T-cell (primary cell): Measurements from ENCODE around the gene ARHGAP15. TPM values are rescaled to one million over a fixed set of nuclear protein-coding genes. Genes with fewer than 3 reads are reported as not detected.

Source experiments
- ATAC-seq, 4 experiments: fragments of 200-7000 bp in 3 of 4; fragments of 150-1000 bp in 1 of 4; cut with Tn5 transposase; replicated peaks in 1 of 4; 1 replicate in 3 of 4; 2 replicates in 1 of 4; pipeline ENCODE4 v1.10.0; 2021; ENCODE audit warnings: moderate library complexity in 3 of 4, mild to moderate bottlenecking in 2 of 4, moderate number of reproducible peaks in 1 of 4
- CTCF ChIA-PET, 2 donors: fragments of 300-600 bp; sonication (Branson Sonifier 250); formaldehyde crosslinking; loops; one replicate each; lab custom pipeline; 2022; ENCODE audit warnings: antibody characterized with exemption in 2 of 2; lab: Charles Lee
- POLR2A ChIA-PET, 2 donors: fragments of 300-600 bp; sonication (Branson Sonifier 250); formaldehyde crosslinking; loops; one replicate each; lab custom pipeline; 2022; ENCODE audit warnings: antibody characterized with exemption in 2 of 2; lab: Charles Lee
- DNase-seq, 35 experiments: peaks; one replicate each; pipeline versions ENCODE4 v3.0.0 to v3.0.0-alpha.2; 2013 to 2023
- H3K27ac ChIP-seq: one replicate; pipeline ENCODE4 v1.5.1; 2013; ENCODE audit warnings: low read length
- H3K27me3 ChIP-seq, 2 experiments: replicated peaks in 1 of 2; 1 replicate in 1 of 2; 2 replicates in 1 of 2; pipeline versions ENCODE4 v1.6.1 to v1.7.0; 2013; ENCODE audit warnings: low read length in 1 of 2, mixed read lengths in 1 of 2; ENCODE audit not compliant: control insufficient read depth in 2 of 2, insufficient read depth in 2 of 2; ENCODE audit errors: extremely low read depth in 1 of 2
- H3K36me3 ChIP-seq, 2 donors: 1 replicate in 1 of 2; 2 replicates in 1 of 2; pipeline versions ENCODE4 v1.6.1 to v1.7.0; 2013; ENCODE audit warnings: low read length in 1 of 2; ENCODE audit not compliant: control insufficient read depth in 2 of 2, insufficient read depth in 1 of 2; ENCODE audit errors: extremely low read depth in 1 of 2
- H3K4me1 ChIP-seq, 2 experiments: 1 replicate in 1 of 2; 2 replicates in 1 of 2; pipeline versions ENCODE4 v1.6.1 to v1.7.0; 2013; ENCODE audit warnings: low read length in 2 of 2, mixed read lengths in 1 of 2; ENCODE audit not compliant: insufficient read depth in 2 of 2, control insufficient read depth in 1 of 2; ENCODE audit errors: extremely low read depth in 1 of 2
- H3K4me3 ChIP-seq, 2 donors: 1 replicate in 1 of 2; 2 replicates in 1 of 2; pipeline versions ENCODE4 v1.5.1 to v1.7.0; 2013; ENCODE audit warnings: mild to moderate bottlenecking in 2 of 2, low read length in 1 of 2, moderate library complexity in 1 of 2; ENCODE audit not compliant: control insufficient read depth in 1 of 2; ENCODE audit errors: extremely low read depth in 1 of 2
- H3K9me3 ChIP-seq: 2 replicates; pipeline ENCODE4 v1.7.0; 2013
- H3K27ac Mint-ChIP-seq, 2 donors: one replicate each; pipeline ENCODE4 v1.8.0; 2020 to 2021; ENCODE audit warnings: mild to moderate bottlenecking in 2 of 2, mixed read lengths in 2 of 2
- H3K27me3 Mint-ChIP-seq, 2 donors: one replicate each; pipeline ENCODE4 v1.8.0; 2021 to 2022; ENCODE audit warnings: mixed read lengths in 2 of 2
- H3K36me3 Mint-ChIP-seq: one replicate; pipeline ENCODE4 v1.8.0; 2021; ENCODE audit warnings: mixed read lengths
- H3K4me1 Mint-ChIP-seq, 3 donors: one replicate each; pipeline ENCODE4 v1.8.0; 2020 to 2022; ENCODE audit warnings: mixed read lengths in 3 of 3, mild to moderate bottlenecking in 1 of 3
- H3K4me3 Mint-ChIP-seq, 3 donors: one replicate each; pipeline ENCODE4 v1.8.0; 2020 to 2022; ENCODE audit warnings: mild to moderate bottlenecking in 3 of 3, mixed read lengths in 3 of 3, moderate library complexity in 3 of 3
- H3K9me3 Mint-ChIP-seq, 3 donors: one replicate each; pipeline ENCODE4 v1.8.0; 2020 to 2022; ENCODE audit warnings: mixed read lengths in 3 of 3
- WGBS: methylation state at CpG from one replicate; pipeline ENCODE4 v1.1.5; 2013; ENCODE audit warnings: missing lambda C conversion rate; ENCODE audit not compliant: insufficient coverage; 5-methylcytosine and 5-hydroxymethylcytosine counted together
- total RNA-seq, 35 experiments: library from RNA in 6 of 35; stranded (reverse) in 6 of 35; fragments of 120-200 nt in 1 of 35; gene quantifications; one replicate each; pipeline versions ENCODE4 v1.2.1 to v1.2.4 and lab custom pipeline; 2013 to 2026

ARHGAP15 gene
- total RNA-seq, 5 donors from 2014 or later (not counting 1 experiment from before 2014, with no cell fraction given), result 154 to 271 (median 188) TPM

- CTCF ChIA-PET, result interaction anchor here (0.9 to 8.8 kb wide), 11 partner anchors 10 to 121 kb away, joined by 3 to 99 read pairs (median 7); no protein-coding TSS in a partner anchor
- Mint-ChIP-seq H3K36me3 (peaks cover 37% of the 10 kb centered on the region), H3K27ac (peak overlapping the region in 1 of 2 donors; percentile 53), H3K9me3 (no peaks in the 10 kb centered on the region), H3K4me3 (no peak overlapping the region), H3K27me3 (no peaks in the 10 kb centered on the region), H3K4me1 (peaks cover 86 to 89% (median 88%) of the 10 kb centered on the region in 3 donors)
- H3K4me3 ChIP-seq, result no peak overlapping the region
- 100% methylated on average over 1 of the region's 4 CpGs for WGBS
- no peaks in the 10 kb centered on the region for H3K9me3 ChIP-seq
- no peak for ATAC-seq
- peaks cover 0 to 20% of the 10 kb centered on the region in 2 donors for H3K36me3 ChIP-seq
- H3K27ac ChIP-seq, result no peak overlapping the region
- H3K4me1 ChIP-seq, result peaks cover 13 to 28% of the 10 kb centered on the region in 2 experiments
- no peak for DNase-seq
- no peaks in the 10 kb centered on the region for H3K27me3 ChIP-seq
- POLR2A ChIA-PET, result interaction anchor here (0.6 to 1.2 kb wide), 3 partner anchors 11 to 76 kb away, joined by 3 read pairs; no protein-coding TSS in a partner anchor
Observed at GRCh38 chr2:143163499-143163898, 34.3 kb downstream of the ARHGAP15 start.

GRCh38 chr2:143165291-143165690 is 36.1 kb downstream of the ARHGAP15 start:
- peak overlapping the region in 1 of 3 donors; percentile 11 for H3K4me3 Mint-ChIP-seq
- no peaks in the 10 kb centered on the region for H3K9me3 Mint-ChIP-seq
- H3K27ac Mint-ChIP-seq, result peak overlapping the region; percentile 18 to 48
- Histone ChIP-seq H3K4me3 (no peak overlapping the region), H3K9me3 (no peaks in the 10 kb centered on the region), H3K27me3 (no peaks in the 10 kb centered on the region), H3K4me1 (peaks cover 9 to 23% of the 10 kb centered on the region in 2 experiments), H3K36me3 (peaks cover 0 to 30% of the 10 kb centered on the region in 2 donors), H3K27ac (no peak overlapping the region)
- CTCF ChIA-PET, result interaction anchor here (0.5 to 1.5 kb wide), 3 partner anchors 94 to 97 kb away, joined by 3 to 10 read pairs (median 6); no protein-coding TSS in a partner anchor
- DNase-seq, result no peak
- no CpG with 5 or more reads among the region's 1 CpG for WGBS
- H3K36me3 Mint-ChIP-seq, result peaks cover 46% of the 10 kb centered on the region
- H3K27me3 Mint-ChIP-seq, result no peaks in the 10 kb centered on the region
- peaks cover 83 to 88% (median 85%) of the 10 kb centered on the region in 3 donors for H3K4me1 Mint-ChIP-seq
- ATAC-seq, result no peak
- POLR2A ChIA-PET, result interaction anchor here (0.6 to 0.9 kb wide), 2 partner anchors 8 to 37 kb away, joined by 3 read pairs; no protein-coding TSS in a partner anchor

GRCh38 chr2:143169105-143169504 is 39.9 kb downstream of the ARHGAP15 start:
- no peak overlapping the region for H3K27ac ChIP-seq
- Mint-ChIP-seq H3K27me3 (no peaks in the 10 kb centered on the region), H3K36me3 (peaks cover 56% of the 10 kb centered on the region), H3K27ac (peak overlapping the region; percentile 16 to 48), H3K9me3 (no peaks in the 10 kb centered on the region), H3K4me1 (peaks cover 79 to 87% (median 83%) of the 10 kb centered on the region in 3 donors), H3K4me3 (no peak overlapping the region)
- H3K27me3 ChIP-seq, result no peaks in the 10 kb centered on the region
- peaks cover 8 to 19% of the 10 kb centered on the region in 2 experiments for H3K4me1 ChIP-seq
- ATAC-seq (no peak), DNase-seq (no peak)
- no peaks in the 10 kb centered on the region for H3K9me3 ChIP-seq
- no CpG with 5 or more reads among the region's 1 CpG for WGBS
- H3K4me3 ChIP-seq, result no peak overlapping the region
- ChIA-PET POLR2A (interaction anchor here in 1 of 2 donors (0.5 kb wide), 1 partner anchor 8 kb away, joined by 3 read pairs; no protein-coding TSS in a partner anchor), CTCF (interaction anchor here (0.6 to 1.4 kb wide), 4 partner anchors 28 to 62 kb away, joined by 3 to 4 read pairs (median 3); no protein-coding TSS in a partner anchor)
- H3K36me3 ChIP-seq, result peaks cover 0 to 39% of the 10 kb centered on the region in 2 donors

- CTCF ChIA-PET, result interaction anchor here (1.2 to 1.8 kb wide), 5 partner anchors 10 to 60 kb away, joined by 3 to 9 read pairs (median 4); no protein-coding TSS in a partner anchor
- Mint-ChIP-seq H3K27me3 (no peaks in the 10 kb centered on the region), H3K36me3 (peaks cover 52% of the 10 kb centered on the region), H3K4me1 (peaks cover 77 to 85% (median 79%) of the 10 kb centered on the region in 3 donors), H3K4me3 (no peak overlapping the region), H3K27ac (peak overlapping the region; percentile 60 to 81), H3K9me3 (no peaks in the 10 kb centered on the region)
- POLR2A ChIA-PET, result interaction anchor here in 1 of 2 donors (0.7 kb wide), 1 partner anchor 52 kb away, joined by 3 read pairs; no protein-coding TSS in a partner anchor
- no peak for ATAC-seq
- H3K4me1 ChIP-seq, result peaks cover 13 to 24% of the 10 kb centered on the region in 2 experiments
- no peaks in the 10 kb centered on the region for H3K27me3 ChIP-seq
- H3K9me3 ChIP-seq, result no peaks in the 10 kb centered on the region
- DNase-seq, result no peak
- no peak overlapping the region for H3K27ac ChIP-seq
- 100% methylated on average over 2 of the region's 2 CpGs for WGBS
- no peak overlapping the region for H3K4me3 ChIP-seq
- peaks cover 0 to 37% of the 10 kb centered on the region in 2 donors for H3K36me3 ChIP-seq
Observed at GRCh38 chr2:143171817-143172216, 42.6 kb downstream of the ARHGAP15 start.

- Mint-ChIP-seq H3K9me3 (peaks cover 0 to 7% (median 3%) of the 10 kb centered on the region in 3 donors), H3K4me3 (no peak overlapping the region), H3K4me1 (peaks cover 60 to 78% (median 73%) of the 10 kb centered on the region in 3 donors), H3K27me3 (no peaks in the 10 kb centered on the region), H3K36me3 (peaks cover 45% of the 10 kb centered on the region), H3K27ac (peak overlapping the region; percentile 81 to 90)
- Histone ChIP-seq H3K27ac (peak overlapping the region; percentile 88), H3K36me3 (peaks cover 0 to 21% of the 10 kb centered on the region in 2 donors), H3K27me3 (no peaks in the 10 kb centered on the region), H3K4me1 (peaks cover 11 to 29% of the 10 kb centered on the region in 2 experiments), H3K9me3 (no peaks in the 10 kb centered on the region), H3K4me3 (no peak overlapping the region)
- no CpG with 5 or more reads among the region's 2 CpGs for WGBS
- CTCF ChIA-PET, result interaction anchor here in 1 of 2 donors (1.2 to 1.8 kb wide), 2 partner anchors 47 to 83 kb away, joined by 5 to 8 read pairs; no protein-coding TSS in a partner anchor
- peak; percentile 30 to 50 (median 46) for ATAC-seq
- DNase-seq, result peak in 1 of 35 experiments; percentile 22
- POLR2A ChIA-PET, result no interaction called here
Observed at GRCh38 chr2:143175438-143175837, 46.2 kb downstream of the ARHGAP15 start.

GRCh38 chr2:143176606-143177005 is 47.4 kb downstream of the ARHGAP15 start:
- peaks cover 53 to 71% (median 66%) of the 10 kb centered on the region in 3 donors for H3K4me1 Mint-ChIP-seq
- Histone ChIP-seq H3K4me3 (peak overlapping the region in 1 of 2 donors; percentile 27), H3K4me1 (peaks cover 10 to 23% of the 10 kb centered on the region in 2 experiments), H3K36me3 (peaks cover 0 to 13% of the 10 kb centered on the region in 2 donors), H3K27me3 (no peaks in the 10 kb centered on the region), H3K9me3 (peaks cover 4% of the 10 kb centered on the region), H3K27ac (peak overlapping the region; percentile 88)
- WGBS, result no CpG with 5 or more reads among the region's 3 CpGs
- peak overlapping the region; percentile 72 to 82 (median 76) for H3K4me3 Mint-ChIP-seq
- H3K9me3 Mint-ChIP-seq, result peaks cover 2 to 10% (median 3%) of the 10 kb centered on the region in 3 donors
- ATAC-seq (peak; percentile 39 to 56 (median 52)), DNase-seq (peak in 6 of 35 experiments; percentile 6 to 40 (median 12))
- H3K27ac Mint-ChIP-seq, result peak overlapping the region; percentile 95 to 99
- H3K36me3 Mint-ChIP-seq, result peaks cover 38% of the 10 kb centered on the region
- H3K27me3 Mint-ChIP-seq, result no peaks in the 10 kb centered on the region
- POLR2A ChIA-PET, result interaction anchor here in 1 of 2 donors (0.8 kb wide), 1 partner anchor 8 kb away, joined by 3 read pairs; no protein-coding TSS in a partner anchor
- CTCF ChIA-PET, result interaction anchor here in 1 of 2 donors (1.1 kb wide), 1 partner anchor 75 kb away, joined by 3 read pairs; no protein-coding TSS in a partner anchor
